Stimulated activated naive CD8-positive, alpha-beta T cell treated with anti-CD3 and anti-CD28 coated beads, Interleukin-15, Interleukin-2, amounts not matched to agents 100 U/mL and 50 U/mL, for 24 hours (primary cell): ENCODE data around the gene MEAK7.
A peak's percentile ranks its signal among the peaks of the same experiment; 100 is the strongest.

Source experiments
- ATAC-seq: fragments of 150-1000 bp; cut with Tn5 transposase; one replicate; pipeline ENCODE4 v1.10.0; 2021
- DNase-seq: peaks from one replicate; pipeline ENCODE4 v3.0.0; 2021

The MEAK7 gene

DNA sequence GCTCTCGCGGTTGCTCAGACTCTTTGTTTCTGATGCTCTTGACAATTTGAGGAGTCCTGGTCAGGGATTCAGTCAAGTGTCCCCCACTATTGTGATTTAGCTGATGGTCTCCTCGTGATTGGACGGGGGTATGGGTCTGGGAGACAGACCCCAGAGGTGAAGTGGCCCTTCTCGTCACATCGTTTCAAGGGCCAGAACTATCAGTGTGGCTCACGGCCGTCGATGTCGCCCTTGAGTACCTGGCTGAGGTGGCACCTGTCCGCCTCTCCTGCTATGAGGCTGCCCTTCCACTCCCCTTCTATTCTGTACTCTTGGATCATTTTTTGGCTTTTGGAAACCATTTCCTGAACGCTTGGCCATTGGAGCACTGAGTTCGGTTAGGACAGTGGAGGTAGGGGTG lies 7.4 kb upstream of the MEAK7 start:
- DNase-seq (no peak), ATAC-seq (no peak)

DNA sequence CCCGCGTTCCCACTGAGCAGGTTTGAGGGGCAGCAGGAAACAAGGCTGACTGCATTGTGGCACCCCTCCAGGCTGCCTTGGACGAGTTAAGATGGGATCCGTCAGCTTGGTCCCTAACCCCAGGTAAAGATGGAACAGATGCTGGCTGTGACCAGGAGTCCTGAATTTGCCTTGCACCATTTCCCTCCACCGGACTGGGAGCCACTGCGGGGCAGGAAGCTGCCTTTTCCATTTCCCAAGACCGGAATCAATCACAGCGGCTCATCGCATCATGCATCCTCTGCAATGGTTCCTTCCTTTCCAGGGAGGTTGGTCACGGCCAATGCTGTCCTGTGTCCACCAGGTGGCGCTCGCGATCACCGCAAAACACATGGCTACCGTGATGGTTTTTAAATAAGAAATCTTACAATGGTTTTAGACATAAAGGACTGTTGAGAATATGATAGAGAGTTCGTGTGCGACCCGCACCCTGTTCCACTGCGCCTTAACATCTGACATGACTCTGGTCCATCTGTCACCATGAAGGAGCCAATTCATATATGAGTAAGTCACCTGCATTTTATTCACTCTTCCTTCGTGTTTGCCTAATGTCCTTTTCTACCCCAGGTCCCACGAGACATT lies 6.8 kb upstream of the MEAK7 start:
- DNase-seq (peak; percentile 87), ATAC-seq (no peak)

DNA sequence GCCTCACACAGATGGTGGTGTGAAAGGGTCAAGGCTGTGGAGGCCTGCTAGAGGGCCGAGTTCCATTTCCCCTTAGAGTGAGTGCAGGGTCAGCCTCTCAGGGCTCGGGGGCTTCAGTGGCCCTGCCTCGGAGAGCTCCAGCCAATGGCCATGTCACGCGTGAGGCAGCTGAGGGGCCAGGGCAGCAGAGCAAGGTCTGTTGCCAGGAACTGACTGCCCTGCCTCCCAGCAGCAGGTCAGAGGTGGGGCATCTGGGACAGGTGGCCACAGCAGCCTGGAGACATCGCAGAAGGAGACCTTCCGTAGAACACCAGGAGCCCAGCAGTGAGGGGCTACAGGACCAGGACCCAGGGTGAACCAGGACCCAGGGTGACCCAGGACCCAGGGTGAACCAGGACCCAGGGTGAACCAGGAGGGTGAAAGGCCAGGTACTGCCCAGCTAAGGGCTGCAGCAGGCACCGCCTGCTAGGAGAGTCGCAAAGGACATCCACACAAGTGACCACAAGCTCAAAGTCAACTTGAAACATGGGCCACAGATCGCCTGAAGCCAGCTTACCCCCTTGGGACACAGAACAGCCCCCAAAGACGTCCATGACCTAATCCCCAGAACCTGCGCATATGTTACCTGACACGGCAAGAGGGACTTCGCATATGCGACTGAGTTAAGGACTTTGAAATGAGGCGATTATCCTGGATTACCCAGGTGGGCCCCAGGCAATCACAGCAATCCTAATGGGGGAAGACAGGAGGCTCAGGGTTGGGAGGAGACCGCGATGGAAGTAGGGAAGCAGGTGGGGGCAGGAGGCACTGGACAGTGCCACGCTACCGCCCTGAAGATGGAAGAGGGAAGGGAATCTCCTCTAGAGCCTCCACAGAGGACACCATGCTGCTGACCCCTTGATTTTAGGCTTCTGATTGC lies 4.8 kb upstream of the MEAK7 start:
- DNase-seq = no peak
- no peak for ATAC-seq

DNA sequence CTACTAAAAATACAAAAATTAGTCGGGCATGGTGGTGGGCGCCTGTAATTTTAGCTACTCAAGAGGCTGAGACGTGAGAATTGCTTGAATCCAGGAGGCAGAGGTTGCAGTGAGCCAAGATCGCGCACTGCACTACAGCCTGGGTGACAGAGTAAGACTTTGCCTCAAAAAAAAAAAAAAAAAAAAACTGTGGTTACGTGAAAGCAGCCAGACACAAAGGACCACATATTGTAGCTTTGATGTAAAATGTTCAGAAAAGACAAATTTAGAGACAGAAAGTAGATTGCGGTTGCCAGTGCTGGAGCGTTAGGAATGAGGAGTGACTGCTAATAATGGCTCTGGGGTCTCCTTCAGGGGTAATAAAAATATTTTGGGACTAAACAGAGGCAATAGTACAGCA lies 4.0 kb upstream of the MEAK7 start:
- no peak for DNase-seq
- ATAC-seq = no peak

DNA sequence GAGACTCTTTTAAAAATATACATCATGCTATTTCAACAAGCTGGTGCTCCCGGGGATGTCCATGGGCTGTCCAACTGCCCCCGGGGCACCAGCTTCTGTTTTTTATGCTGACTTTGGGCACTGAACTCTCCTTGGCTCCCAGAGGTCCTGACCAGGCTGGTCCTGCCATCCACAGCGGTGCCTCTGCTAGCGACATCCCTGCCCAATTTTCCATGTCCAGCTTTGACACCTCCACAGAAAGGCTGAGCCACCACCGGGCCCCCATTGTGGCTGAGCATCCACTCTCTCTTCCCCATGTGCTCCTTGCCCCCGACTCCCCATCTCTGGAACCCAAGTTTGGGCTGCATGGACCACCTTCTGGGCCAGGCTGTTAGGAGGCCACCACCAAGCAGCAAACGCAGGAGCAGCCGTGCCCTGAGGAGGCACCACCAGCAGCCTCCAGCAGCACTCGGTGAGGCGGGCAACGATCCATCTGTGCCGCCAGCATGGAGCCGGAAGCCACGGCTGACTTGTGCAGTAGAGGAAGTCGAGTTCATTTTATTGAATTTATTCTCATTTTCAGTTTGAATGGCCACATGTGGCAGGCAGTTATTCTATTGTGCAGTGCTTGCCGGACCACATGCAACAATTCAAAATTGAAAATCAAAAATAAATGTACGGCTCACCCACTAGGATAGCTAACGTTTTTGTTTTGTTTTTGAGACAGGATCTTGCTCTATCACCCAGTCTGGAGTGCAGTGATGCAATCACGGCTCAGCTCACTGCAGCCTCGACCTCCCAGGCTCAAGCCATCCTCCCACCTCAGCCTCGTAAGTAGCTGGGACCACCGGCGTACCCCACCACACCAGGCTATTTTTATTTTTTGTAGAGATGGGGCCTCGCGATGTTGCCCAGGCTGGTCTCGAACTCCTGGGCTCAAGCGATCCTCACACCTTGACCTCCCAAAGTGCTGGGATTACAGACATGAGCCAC lies 2.8 kb upstream of the MEAK7 start:
- DNase-seq = no peak
- no peak for ATAC-seq

DNA sequence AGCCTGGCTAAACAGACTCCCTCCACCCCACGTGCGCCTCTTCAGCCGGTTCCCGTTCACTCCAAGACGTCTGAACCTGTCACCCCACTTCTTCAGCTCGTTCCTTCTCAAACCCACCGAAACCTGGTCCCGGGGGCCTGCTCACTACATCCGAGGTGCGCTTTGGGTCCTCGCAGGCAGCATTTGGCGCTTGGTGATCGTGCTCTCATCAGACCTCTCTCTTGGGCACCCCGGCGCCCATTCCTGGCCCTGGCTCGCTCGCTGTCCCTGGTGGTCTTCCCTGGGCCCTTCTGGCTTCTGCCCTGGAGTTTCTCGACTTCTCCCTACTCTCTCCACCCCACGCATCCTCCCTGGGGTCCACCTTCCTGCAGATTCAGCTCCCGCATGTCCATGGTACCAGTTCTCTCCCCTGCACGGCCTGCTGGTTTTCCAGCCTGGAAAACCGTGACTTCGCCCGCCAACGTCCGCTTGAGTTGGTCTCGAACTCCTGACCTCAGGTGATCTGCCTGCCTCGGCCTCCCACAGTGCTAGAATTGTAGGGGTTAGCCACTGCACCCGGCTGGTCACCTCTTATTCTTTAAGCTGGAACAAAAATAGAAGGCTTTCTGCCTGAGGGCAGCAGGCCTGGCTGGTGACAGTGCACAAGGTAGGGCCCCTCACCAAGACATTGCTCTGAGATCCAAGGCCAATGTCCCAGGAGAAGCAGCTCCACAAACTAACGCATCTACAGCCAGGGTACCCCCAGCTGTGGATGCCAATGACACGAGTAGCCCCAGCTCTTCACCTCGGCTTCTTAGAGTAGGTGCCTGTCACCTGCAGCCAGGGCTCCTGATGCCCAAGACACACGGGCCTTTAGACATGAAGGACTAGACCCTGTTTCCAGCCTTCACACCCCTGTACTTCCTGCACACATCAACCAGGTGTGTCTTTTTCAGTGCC lies 1.1 kb upstream of the MEAK7 start:
- ATAC-seq = no peak
- no peak for DNase-seq

DNA sequence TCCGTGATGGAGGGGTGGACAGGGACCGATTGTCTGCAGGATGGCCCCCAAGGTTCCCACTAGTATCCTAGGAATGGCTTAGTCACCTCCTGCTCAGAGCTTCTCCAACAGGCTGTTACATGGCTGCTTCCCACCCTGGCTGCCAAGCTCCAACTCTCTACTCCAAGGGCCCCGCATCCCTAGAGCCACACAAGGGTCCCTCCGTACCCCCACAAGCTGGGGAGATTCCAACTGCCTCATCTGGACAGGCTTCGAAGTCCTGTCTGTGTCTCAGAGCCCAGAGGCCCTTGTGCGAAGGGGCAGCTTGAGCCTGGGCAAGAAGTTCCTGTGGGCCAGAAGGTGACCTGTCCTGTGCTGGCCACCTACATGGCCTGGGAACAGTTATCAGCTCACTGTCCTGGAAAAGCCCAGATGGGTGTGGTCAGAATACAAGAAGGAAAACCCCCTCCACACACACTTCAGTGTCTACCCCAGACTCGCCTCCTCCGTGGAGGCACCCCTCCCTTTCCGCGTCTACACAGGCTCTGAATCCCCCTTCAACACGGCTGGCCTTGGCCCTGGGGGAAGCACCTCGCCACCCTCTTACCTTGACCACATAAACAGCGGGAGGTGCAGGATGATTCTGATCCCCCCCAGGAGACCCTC lies 586 bp downstream of the MEAK7 start:
- DNase-seq (no peak), ATAC-seq (no peak)

DNA sequence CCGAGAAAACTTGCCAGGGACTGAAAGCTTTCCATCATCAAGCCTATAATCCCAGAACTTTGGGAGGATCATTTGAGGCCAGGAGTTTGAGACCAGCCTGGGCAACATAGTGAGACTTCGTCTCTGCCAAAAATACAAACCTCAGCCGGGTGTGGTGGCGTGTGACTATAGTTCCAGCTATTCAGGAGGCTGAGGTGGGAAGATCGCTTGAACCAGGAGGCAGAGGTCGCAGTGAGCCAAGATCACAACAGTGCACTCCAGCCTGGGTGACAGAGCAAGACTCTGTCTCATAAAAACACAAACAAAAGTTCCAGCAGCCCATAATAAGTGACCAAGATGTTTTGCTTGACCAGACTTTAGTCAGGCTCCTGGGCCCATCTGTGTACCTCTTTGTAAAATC lies 1.9 kb downstream of the MEAK7 start:
- DNase-seq (no peak), ATAC-seq (no peak)

DNA sequence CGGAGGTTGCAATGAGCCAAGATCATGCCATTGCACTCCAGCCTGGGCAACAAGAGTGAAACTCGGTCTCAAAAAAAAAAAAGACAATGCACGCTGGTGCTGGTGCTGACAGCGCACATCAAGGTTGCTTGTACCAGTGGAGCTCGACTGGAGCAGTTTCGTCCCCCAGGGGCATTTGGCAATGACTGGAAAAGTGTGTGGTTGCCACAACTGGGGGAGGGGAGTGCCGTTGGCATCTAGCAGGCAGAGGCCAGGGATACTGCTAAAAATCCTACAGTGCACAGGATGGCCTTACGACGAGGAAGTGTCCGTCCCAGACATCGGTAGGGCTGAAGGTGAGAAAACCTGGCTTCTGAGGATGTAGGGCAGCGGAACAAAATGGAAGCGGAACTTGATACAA lies 2.4 kb downstream of the MEAK7 start:
- no peak for ATAC-seq
- DNase-seq = no peak

DNA sequence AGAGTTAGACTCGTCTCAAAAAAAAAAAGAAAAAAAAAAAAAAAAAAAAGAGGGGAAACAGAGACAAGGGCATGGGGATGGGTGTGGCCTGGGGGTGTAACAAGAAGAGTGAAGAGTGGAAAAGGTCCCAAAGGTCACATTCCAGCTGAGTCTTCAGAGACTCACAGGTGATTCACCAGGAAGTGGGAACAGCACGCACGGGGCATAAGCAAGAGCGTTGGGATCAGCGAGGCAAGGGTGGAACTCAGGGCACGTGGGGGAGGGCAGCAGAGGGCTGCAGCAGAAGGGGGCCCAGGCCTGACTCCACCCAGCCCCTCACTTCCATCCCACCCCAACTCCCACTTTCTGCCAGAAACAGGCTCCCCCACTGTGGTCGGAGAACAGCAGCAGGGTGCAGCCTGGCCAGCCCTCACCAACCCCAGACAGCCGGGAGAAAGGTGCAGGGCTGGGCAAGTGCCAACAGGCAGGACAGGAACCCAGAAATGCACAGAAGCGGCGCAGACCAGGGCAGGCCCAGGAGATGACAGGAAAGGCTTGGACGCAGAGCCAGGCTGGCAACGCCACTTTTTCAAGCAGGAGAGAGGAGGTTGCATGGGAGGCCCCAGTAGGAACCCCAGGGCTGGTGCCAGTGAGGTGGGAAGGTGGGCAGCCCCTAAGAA lies 3.3 kb downstream of the MEAK7 start:
- DNase-seq (no peak), ATAC-seq (no peak)

DNA sequence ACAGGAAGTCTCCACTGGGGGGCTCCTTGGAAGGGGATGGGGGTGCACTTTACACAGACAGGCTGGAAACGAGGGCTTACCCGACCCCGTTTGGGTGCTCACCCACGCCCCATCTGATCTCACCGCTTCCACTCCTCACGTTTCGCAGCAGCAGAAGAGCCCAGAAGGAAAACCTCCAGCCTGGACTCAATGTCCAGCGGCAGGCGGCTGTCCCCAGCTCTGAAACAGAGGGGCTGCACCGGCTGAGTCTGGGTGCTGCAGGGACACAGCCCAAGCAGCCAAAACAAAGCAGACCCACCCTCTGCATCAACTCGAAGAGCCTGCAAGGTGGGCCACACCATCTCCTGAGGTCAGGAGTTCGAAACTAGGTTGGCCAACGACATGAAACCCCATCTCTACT lies 3.9 kb downstream of the MEAK7 start:
- no peak for ATAC-seq

DNA sequence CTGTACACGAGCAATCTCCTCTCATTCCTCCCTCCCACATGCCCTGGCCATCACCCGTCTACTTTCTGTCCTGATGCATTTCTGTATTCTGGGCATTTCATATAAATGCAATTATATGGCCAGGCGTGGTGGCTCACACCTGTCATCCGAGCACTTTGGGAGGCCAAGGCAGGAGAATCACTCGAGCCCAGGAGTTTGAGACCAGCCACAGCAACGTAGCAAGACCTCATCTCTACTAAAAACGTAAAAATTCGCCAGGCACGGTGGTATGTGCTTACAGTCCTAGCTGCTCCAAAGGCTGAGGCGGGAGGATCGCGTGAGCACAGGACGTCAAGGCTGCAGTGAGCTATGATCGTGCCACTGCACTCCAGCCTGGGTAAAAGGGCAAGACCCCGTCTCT lies 4.8 kb downstream of the MEAK7 start:
- ATAC-seq (no peak), DNase-seq (no peak)

More for the DNA sequence above, 3.9 kb downstream of the MEAK7 start:
- no peak for DNase-seq

DNA sequence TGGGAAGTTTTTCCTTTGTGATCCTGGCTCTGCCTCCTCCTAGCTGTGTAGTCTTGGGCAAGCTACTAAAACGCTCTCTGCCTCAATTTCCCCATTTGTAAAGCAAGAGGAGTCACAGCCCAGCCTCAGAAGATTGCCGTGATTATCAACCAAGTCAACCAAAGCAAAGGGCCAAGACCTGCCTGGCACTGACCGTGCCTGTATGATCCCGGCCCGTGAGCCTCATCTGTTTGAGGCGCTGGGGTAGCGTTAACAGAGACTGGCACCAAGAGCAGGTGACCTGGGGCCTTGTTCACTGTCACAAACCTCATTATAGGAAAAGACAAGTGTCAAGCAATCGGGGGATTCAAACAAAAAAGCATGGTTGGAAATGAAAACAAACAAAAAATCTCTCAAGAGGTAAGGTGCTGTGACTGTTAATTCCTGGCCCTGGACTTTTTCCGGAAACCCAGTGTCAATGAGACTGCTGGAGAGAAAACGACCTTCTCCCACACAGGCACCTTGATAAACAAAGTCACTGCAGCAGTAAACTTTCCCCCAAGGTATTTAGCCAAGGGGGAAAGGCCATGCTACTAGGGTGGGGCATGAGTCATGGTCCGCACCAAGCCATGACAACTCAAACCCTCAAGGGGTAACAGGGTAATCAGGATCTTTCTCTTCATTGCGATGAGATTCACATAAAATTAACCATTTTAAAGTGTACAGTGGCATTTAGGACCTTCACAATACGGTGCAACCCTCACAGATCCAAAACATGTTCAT lies 5.4 kb downstream of the MEAK7 start:
- DNase-seq = no peak
- ATAC-seq = peak; percentile 28

DNA sequence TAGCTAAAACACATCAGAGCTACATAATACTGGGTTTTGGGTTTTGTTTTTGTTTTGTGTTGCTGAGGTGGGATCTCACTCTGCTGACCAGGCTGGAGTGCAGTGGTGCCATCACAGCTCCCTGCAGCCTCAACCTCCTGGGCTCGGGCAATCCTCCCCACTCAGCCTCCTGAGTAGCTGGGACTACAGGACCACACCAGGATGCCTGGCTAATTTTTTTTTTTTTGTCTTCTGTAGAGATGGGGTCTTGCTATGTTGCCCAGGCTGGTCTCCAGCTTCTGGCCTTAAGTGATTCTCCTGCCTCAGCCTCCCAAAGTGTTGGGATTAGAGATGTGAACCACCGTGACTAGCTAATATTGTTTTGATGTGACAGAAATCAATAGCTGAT lies 6.2 kb downstream of the MEAK7 start:
- DNase-seq (no peak), ATAC-seq (no peak)

DNA sequence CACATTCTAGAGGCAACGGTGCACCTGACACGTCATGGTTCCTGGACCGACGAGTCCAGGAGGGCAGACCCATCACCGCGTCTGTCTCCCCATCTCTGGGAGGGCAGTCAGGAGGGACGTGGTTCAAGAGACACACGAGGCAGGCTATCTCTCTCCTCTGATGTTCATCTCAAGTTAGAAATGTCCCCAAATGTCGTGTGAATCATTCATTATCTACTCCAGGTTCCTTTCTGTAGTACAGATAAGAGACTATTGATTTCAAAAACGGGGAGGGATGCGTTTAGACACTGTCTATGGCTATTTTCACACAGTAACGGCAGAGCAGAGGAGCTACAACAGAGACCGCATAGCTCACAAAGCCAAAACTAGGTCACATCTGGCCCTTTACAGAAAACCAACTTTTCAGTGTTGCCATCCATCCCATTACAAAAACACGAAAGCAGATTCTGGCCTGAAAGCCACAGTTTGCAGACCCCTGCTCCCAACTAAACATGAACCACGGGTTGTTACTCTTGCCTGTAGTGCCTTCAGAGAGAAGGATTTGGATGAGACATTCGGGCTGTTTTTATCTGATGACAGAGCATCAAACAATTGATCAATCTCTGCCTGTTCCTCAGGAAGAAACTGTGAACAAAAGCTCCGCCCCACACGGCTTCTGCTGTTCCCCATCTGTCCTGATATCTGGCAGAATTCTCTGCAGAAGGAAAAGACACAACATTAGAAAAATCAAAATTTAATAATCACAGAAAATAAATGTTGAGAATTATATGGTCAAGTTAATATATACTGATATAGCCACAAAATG lies 6.8 kb downstream of the MEAK7 start:
- DNase-seq (no peak), ATAC-seq (no peak)

DNA sequence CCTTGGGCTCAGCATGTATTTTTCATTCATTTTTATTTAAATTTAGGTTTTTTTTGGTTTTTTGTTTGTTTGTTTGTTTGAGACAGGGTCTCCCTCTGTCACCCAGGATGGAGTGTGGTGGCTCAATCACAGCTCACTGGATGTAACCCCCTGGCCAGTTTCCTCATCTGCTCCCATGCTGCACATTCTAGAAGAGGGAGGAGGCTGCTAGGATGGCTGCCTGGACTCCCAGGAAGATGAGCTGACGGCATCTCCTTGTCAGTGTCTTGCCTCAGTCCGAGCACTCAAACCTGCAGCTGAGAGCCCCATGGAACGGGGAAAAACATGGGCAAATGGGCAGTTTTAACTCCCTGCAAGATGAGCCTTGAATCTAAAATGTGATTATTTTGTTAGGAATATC lies 7.5 kb downstream of the MEAK7 start:
- DNase-seq (no peak), ATAC-seq (no peak)

DNA sequence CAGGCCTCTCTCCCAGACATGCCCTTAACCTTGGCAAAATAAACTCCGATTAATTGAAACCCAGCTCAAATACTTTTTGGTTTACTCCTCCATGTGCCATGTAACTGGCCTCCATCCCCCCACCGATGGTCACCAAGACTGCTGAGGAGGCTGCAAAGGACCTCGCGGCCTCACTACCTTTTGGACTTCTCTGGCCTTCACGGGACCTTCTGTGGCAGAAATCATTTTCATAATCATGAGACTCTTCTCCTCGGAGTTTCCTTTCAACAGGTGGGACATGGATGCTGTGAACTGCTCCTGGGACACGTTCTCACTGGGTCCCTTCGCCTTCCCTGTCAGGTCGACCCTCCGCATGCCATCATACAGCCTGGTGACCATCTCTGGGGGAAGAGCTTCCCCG lies 9.0 kb downstream of the MEAK7 start:
- ATAC-seq (no peak), DNase-seq (no peak)

DNA sequence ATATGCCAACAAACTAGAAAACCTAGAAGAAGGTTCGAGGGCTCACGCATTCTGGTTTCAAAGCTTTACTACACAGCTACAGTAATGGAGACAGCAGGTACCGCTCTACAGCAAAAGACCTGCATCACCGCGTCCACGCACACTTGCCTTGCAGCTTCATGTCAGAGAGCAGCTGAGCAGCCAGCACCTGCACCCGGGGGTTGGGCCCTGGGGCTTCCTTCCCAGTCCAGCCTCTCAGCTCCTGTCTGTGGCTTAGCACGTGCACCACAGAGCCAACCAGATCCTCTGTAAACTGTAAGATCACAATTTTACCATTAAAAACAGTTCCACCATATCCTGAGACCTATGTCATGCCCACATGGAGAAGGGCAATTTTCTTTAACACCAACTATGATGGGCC lies 15.3 kb downstream of the MEAK7 start:
- DNase-seq = no peak

DNA sequence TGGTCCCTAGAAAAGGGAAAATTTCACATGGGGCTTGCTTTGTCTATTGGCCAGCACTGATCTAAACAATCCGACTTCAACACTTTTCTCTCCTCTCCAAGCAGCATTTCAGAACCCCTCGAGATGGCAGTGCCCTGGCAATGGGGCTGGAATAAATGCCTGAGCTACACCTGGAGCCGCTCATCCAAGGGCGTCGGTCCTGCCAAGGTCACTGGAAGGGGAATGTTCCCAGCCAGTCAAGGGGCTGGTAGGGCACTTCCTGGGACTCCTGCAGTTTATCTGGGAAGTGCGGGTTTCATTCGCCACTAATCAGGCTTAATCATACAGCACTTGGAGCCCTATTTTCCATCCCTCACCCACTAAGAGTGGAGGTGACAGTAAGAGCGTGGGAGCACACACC lies 17.1 kb downstream of the MEAK7 start:
- no peak for DNase-seq
- no peak for ATAC-seq

More for the DNA sequence above, 15.3 kb downstream of the MEAK7 start:
- ATAC-seq = no peak
